Stimulated activated CD4-positive, alpha-beta T cell treated with anti-CD3 and anti-CD28 coated beads, TNF-alpha, amount 100 ng/mL, for 24 hours (primary cell): Measurements from ENCODE around the gene SAMD1.
A peak's percentile ranks its signal among the peaks of the same experiment; 100 is the strongest.
"Not testable (repeated sequence)": the region's sequence is repeated elsewhere in the genome, so short reads cannot be mapped to it uniquely, and the experiment has no call there.

Source experiments
- DNase-seq, 3 experiments: peaks; one replicate each; pipeline ENCODE4 v3.0.0-alpha.2; 2020; ENCODE audit warnings: low read depth in 3 of 3

The SAMD1 gene

DNA sequence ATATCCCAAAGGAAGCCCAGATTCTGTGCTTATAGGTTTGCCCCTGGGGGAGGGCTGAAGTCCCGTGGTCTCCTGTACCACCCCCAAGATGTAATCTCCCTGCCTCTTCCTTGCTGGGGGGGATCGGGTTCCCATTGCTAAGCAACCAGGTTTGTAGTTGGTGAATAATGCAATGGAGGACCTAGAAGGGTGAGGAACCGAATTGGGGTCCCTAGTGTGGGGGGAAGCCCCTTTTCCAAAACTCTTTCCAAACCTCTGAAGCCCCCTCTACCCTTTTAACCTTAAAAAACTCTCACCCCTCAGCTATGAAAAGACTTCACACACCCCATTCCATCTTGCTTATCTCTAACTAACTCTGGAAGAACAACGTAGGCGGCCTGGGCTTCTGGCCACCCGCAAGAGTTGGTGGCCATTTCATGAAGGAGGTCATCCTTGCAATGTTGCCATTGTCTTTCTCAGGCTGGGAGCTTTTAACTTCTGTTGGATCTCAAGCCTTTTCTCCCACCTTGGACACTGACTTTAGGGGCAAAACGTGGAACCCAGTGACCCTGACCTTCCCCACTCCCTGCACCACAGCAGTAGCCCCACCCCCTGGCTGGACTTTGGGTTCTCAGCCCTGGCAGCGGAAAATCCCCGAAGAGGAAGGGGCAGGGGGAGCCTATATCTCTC lies 29.3 kb downstream of the SAMD1 start:
- no peak for DNase-seq

GRCh38 chr19:14059652-14060155 lies 30.8 kb downstream of the SAMD1 start:
- no peak for DNase-seq

DNA sequence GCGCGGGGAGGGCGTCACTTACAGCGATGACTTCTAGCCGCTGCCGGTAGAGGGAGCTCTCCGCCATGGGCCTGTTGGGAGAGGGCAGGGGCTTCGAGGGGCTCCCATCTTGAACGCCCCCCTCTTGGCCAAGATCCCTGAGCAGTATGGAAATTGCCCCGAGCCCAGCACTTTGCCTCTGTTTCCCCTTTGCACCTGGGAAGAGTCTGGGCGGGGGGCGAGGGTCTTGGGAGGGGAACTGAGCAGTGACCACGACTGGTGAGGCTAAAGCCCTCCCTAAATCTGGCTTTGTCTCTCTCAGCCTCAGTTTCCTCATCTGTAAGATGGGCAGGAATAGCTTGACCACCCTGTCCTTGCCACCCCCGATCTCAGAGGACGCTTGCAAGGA lies 31.5 kb downstream of the SAMD1 start:
- peak in 1 of 3 experiments; percentile 54 for DNase-seq

DNA sequence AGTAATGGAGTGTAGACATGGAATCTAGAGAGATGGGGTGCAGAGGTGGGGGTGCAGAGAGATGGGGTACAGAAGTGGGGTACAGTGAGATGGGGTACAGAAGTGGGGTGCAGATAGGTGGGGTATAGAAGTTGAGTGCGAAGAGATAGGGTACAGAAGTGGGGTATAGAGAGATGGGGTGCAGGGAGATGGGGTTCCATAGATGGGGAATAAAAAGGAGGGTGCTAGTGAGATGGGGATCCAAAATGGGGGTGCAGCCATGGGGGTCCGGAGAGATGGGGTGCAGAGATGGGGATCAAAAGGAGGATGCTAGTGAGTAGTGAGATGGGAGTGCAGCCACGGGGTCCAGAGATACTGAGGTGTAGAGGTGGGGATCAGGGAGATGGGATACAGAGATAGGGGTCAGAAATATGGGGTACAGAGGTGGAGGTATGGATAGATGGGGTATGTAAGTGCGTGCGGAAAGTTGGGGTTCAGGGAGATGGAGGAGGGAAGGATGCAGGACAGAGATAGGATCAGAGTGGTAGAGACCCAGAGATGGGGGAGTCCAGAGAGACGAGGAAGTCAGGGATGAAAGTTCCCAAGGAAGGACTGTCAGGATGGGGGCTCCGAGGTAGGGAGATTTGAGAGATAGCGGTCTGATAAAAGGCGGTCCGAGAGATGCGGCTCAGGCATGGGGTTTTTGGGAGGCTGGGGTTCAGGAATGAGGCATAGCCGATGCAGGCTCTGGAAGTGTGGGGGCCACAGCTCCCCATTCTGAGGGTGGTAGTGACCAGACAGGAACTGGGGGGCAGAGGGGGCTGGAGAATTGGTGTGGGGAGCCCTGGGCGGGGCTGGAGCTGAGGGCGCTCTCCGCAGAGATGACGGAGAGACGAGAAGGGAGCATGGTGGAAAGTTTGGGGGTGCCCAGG lies 32.1 kb downstream of the SAMD1 start:
- no peak for DNase-seq

DNA sequence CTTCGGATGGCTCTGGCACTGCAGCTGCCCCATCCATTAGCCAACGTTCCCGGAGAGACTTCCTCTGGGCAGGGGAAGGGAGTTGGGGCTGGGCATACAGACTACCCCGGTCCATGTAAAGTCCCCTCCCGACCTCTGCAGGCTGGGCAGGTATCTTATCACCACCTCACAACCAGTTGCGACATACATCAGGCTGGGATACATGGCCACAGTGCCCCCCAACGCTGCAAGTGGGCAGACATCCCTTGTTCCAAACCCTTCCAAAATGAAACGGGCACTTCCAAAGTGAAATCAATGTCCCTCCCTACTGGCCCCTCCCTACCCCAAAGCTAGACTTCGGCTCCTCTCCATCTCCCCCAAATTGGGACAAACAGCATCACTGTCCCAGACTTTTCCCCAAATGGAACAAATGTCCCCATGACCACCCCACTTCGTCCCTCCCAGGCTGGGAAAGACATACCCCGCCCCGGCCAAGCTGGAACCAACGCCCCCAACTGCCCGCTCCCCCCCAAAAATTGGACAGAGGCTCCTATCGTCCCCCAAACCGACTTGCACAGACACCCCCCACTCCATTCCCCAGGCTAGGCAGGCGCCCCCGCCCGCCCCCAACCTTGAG lies 33.7 kb downstream of the SAMD1 start:
- no peak for DNase-seq

- DNase-seq, result no peak
These were observed 34.4 kb downstream of the SAMD1 start for GRCh38 chr19:14056069-14056666.

GRCh38 chr19:14055396-14055795 lies 35.2 kb downstream of the SAMD1 start:
- no peak for DNase-seq

DNA sequence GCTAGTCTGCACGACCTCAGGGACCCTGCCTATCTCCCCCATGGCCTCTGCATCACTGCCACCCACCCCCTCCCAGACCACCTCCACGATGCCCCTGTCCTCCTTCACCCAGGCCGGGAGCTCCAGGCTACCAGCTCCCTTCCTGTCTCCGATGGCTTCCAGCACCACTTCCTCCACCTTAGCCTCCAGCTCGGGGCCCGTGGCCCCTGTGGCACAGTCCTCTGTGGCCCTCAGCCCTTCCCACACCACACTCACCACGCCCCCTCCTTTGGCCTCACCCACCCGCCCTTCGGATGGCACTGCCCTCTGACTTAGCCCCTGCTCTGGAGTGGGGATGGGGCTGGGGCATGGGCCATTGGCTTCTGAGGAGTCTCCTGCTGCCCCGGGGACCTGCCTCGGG lies 35.8 kb downstream of the SAMD1 start:
- DNase-seq, result no peak

- no peak for DNase-seq
These were observed 36.5 kb downstream of the SAMD1 start for GRCh38 chr19:14054099-14054498.

GRCh38 chr19:14053500-14053899 lies 37.1 kb downstream of the SAMD1 start:
- DNase-seq, result no peak

- no peak for DNase-seq
These were observed 37.5 kb downstream of the SAMD1 start for GRCh38 chr19:14053032-14053431.

- DNase-seq, result no peak
These were observed 38.1 kb downstream of the SAMD1 start for GRCh38 chr19:14052470-14052869.

GRCh38 chr19:14051980-14052379 lies 38.6 kb downstream of the SAMD1 start:
- no peak for DNase-seq

DNA sequence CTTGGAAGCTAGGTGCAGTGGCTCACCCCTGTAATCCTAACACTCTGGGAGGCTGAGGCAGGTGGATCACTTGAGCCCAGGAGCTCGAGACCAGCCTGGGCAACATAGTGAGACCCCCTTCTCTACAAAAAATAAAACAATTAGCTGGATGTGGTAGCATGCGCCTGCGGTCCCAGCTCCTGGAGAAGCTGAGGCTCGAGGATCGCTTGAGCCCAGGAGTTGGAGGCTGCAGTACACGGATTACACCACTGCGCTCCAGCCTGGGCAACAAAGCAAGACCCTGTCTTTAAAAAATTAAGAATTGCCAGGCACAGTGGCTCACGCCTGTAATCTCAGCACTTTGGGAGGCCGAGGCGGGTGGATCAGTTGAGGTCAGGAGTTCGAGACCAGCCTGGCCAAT lies 39.6 kb downstream of the SAMD1 start:
- DNase-seq, result not testable (repeated sequence)

GRCh38 chr19:14050512-14050911 lies 40.0 kb downstream of the SAMD1 start:
- no peak for DNase-seq

- DNase-seq, result peak; percentile 60 to 79 (median 63)
These were observed 42.0 kb downstream of the SAMD1 start for GRCh38 chr19:14048443-14049153.

GRCh38 chr19:14047866-14048265 lies 42.7 kb downstream of the SAMD1 start:
- not testable (repeated sequence) for DNase-seq

DNA sequence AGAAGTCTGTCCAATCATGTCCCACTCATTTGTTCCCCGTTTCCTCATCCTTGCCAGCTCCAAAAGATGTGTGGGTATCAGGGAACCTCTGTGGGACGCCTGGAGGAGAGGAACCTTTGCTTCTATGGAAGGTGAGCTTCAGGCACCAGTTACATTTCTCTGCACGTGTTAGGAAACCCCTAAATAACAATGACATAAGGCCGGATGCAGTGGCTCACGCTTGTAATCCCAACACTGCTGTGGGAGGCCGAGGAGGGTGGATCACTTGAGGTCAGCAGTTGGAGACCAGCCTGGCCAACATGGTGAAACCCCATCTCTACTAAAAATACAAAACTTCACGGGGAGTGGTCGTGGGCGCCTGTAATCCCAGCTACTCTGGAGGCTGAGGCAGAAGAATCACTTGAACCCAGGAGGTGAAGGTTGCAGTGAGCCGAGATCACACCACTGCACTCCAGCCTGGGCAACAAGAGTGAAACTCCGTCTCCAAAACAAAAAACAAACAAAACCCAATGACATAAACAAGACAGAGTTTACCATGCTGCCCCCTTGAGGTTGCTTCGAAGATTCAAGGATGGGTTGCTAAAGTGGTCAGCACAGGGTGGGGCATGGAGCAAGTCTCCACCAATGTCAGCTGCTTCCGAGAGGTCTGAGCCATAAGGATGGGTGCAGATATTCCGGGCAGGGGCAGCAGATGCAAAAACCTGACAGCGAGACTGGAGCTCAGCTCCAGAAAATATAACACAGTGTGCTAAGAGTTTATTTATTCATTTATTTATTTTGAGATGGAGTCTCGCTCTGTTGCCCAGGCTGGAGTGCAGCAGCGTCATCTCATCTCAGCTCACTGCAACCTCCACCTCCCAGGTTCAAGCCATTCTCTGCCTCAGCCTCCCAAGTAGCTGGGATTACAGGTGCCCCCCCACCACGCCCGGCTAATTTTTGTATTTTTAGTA lies 47.6 kb downstream of the SAMD1 start:
- DNase-seq, result not testable (repeated sequence)

- no peak for DNase-seq
These were observed 51.4 kb downstream of the SAMD1 start for GRCh38 chr19:14039181-14039580.
